Stimulated activated CD8-positive, alpha-beta memory T cell treated with anti-CD3 and anti-CD28 coated beads, Interleukin-4, amount 100 ng/mL, for 48 hours (primary cell): Measurements from ENCODE around the gene NELL1.

Source experiments
- DNase-seq: peaks from one replicate; pipeline ENCODE4 v3.0.0-alpha.2; 2020

Gene NELL1

GRCh38 chr11:21374376-21374775 is 705.0 kb downstream of the NELL1 start:
- no peak for DNase-seq

- DNase-seq: no peak
These were observed 716.5 kb downstream of the NELL1 start for GRCh38 chr11:21385669-21386440.

GRCh38 chr11:21390430-21390829 is 721.0 kb downstream of the NELL1 start:
- DNase-seq: no peak

GRCh38 chr11:21396342-21397008 is 727.1 kb downstream of the NELL1 start:
- no peak for DNase-seq

- DNase-seq: no peak
These were observed 728.8 kb downstream of the NELL1 start for GRCh38 chr11:21398195-21398594.

- DNase-seq: no peak
These were observed 732.1 kb downstream of the NELL1 start for GRCh38 chr11:21401496-21401895.

- DNase-seq: no peak
These were observed 732.9 kb downstream of the NELL1 start for GRCh38 chr11:21402274-21402673.

- DNase-seq: no peak
These were observed 733.7 kb downstream of the NELL1 start for GRCh38 chr11:21403069-21403468.

GRCh38 chr11:21405422-21405821 is 736.0 kb downstream of the NELL1 start:
- no peak for DNase-seq

GRCh38 chr11:21410513-21410912 is 741.1 kb downstream of the NELL1 start:
- no peak for DNase-seq

GRCh38 chr11:21411104-21411503 is 741.7 kb downstream of the NELL1 start:
- no peak for DNase-seq

GRCh38 chr11:21411597-21411996 is 742.2 kb downstream of the NELL1 start:
- no peak for DNase-seq

- DNase-seq: no peak
These were observed 743.4 kb downstream of the NELL1 start for GRCh38 chr11:21412652-21413383.

GRCh38 chr11:21414953-21415352 is 745.6 kb downstream of the NELL1 start:
- no peak for DNase-seq

GRCh38 chr11:21415606-21416005 is 746.2 kb downstream of the NELL1 start:
- DNase-seq: no peak

- no peak for DNase-seq
These were observed 752.4 kb downstream of the NELL1 start for GRCh38 chr11:21421711-21422329.

GRCh38 chr11:21426931-21427330 is 757.5 kb downstream of the NELL1 start:
- no peak for DNase-seq

GRCh38 chr11:21427726-21428125 is 758.3 kb downstream of the NELL1 start:
- DNase-seq: no peak

- DNase-seq: no peak
These were observed 759.4 kb downstream of the NELL1 start for GRCh38 chr11:21428796-21429195.

- no peak for DNase-seq
These were observed 760.0 kb downstream of the NELL1 start for GRCh38 chr11:21429401-21429800.

- DNase-seq: no peak
These were observed 761.2 kb downstream of the NELL1 start for GRCh38 chr11:21430537-21430936.

- DNase-seq: no peak
These were observed 777.7 kb downstream of the NELL1 start for GRCh38 chr11:21446939-21447590.

GRCh38 chr11:21447871-21448270 is 778.5 kb downstream of the NELL1 start:
- no peak for DNase-seq
